Activated CD4-positive, alpha-beta T cell treated with anti-CD3 and anti-CD28 coated beads, Interleukin-2, amount 10 ng/mL, durations not matched to agents 24 days and 14 days (primary cell): ENCODE results near the gene SLC17A8. TPM values are rescaled to one million over a fixed set of nuclear protein-coding genes. Genes with fewer than 3 reads are reported as not detected.

Experiments
- DNase-seq: peaks from one replicate; pipeline ENCODE4 v3.0.0; 2022
- H3K27ac Mint-ChIP-seq: one replicate; pipeline ENCODE4 v1.8.0; 2022; ENCODE audit warnings: mild to moderate bottlenecking, mixed read lengths
- H3K27me3 Mint-ChIP-seq: one replicate; pipeline ENCODE4 v1.8.0; 2022; ENCODE audit warnings: mixed read lengths
- H3K36me3 Mint-ChIP-seq: one replicate; pipeline ENCODE4 v1.8.0; 2022; ENCODE audit warnings: low read depth, mild to moderate bottlenecking, mixed read lengths
- H3K4me1 Mint-ChIP-seq: one replicate; pipeline ENCODE4 v1.8.0; 2021; ENCODE audit warnings: mixed read lengths
- H3K4me3 Mint-ChIP-seq: one replicate; pipeline ENCODE4 v1.8.0; 2022; ENCODE audit warnings: mild to moderate bottlenecking, moderate library complexity, mixed read lengths
- H3K9me3 Mint-ChIP-seq: one replicate; pipeline ENCODE4 v1.8.0; 2021; ENCODE audit warnings: mixed read lengths
- intact Hi-C: fragments of 100-400 bp; cut with micrococcal nuclease; formaldehyde crosslinking; loops from one replicate; pipeline ENCODE4 v1.15.1; 2023
- total RNA-seq: library from RNA; stranded (reverse); gene quantifications from 2 replicates; pipeline ENCODE4 v1.2.3, GENCODE V29; 2022

SLC17A8 gene
- total RNA-seq, 1 donor from 2014 or later: not detected

GRCh38 chr12:100381379-100381778 is 24.5 kb downstream of the SLC17A8 start:
- intact Hi-C loops: no loop called here
- no peak overlapping the region for H3K27ac Mint-ChIP-seq
- H3K36me3 Mint-ChIP-seq: no peaks in the 10 kb centered on the region

GRCh38 chr12:100382338-100382737 is 25.5 kb downstream of the SLC17A8 start:
- Mint-ChIP-seq H3K4me3 (no peak overlapping the region), H3K9me3 (no peaks in the 10 kb centered on the region), H3K36me3 (no peaks in the 10 kb centered on the region), H3K4me1 (no peaks in the 10 kb centered on the region), H3K27ac (no peak overlapping the region), H3K27me3 (no peaks in the 10 kb centered on the region)
- intact Hi-C loops: no loop called here
- no peak for DNase-seq

More at GRCh38 chr12:100381379-100381778, 24.5 kb downstream of the SLC17A8 start:
- H3K4me1 Mint-ChIP-seq: no peaks in the 10 kb centered on the region
- H3K4me3 Mint-ChIP-seq: no peak overlapping the region
- H3K9me3 Mint-ChIP-seq: no peaks in the 10 kb centered on the region
- DNase-seq: no peak
- no peaks in the 10 kb centered on the region for H3K27me3 Mint-ChIP-seq

- no peaks in the 10 kb centered on the region for H3K9me3 Mint-ChIP-seq
- H3K4me1 Mint-ChIP-seq: no peaks in the 10 kb centered on the region
- no peaks in the 10 kb centered on the region for H3K27me3 Mint-ChIP-seq
- no peak for DNase-seq
- no peaks in the 10 kb centered on the region for H3K36me3 Mint-ChIP-seq
- no peak overlapping the region for H3K27ac Mint-ChIP-seq
- H3K4me3 Mint-ChIP-seq: no peak overlapping the region
- intact Hi-C loops: no loop called here
These were observed 27.0 kb downstream of the SLC17A8 start for GRCh38 chr12:100383586-100384558.

- Mint-ChIP-seq H3K27ac (no peak overlapping the region), H3K4me1 (no peaks in the 10 kb centered on the region), H3K27me3 (no peaks in the 10 kb centered on the region), H3K9me3 (no peaks in the 10 kb centered on the region), H3K36me3 (no peaks in the 10 kb centered on the region), H3K4me3 (no peak overlapping the region)
- intact Hi-C loops: no loop called here
- DNase-seq: no peak
These were observed 27.7 kb downstream of the SLC17A8 start for GRCh38 chr12:100384559-100384935.

GRCh38 chr12:100388382-100388781 is 31.5 kb downstream of the SLC17A8 start:
- Mint-ChIP-seq H3K36me3 (no peaks in the 10 kb centered on the region), H3K27me3 (no peaks in the 10 kb centered on the region), H3K9me3 (no peaks in the 10 kb centered on the region), H3K4me1 (no peaks in the 10 kb centered on the region), H3K4me3 (no peak overlapping the region), H3K27ac (no peak overlapping the region)
- DNase-seq: no peak
- intact Hi-C loops: no loop called here

GRCh38 chr12:100391856-100392255 is 35.0 kb downstream of the SLC17A8 start:
- Mint-ChIP-seq H3K27ac (no peak overlapping the region), H3K4me1 (no peaks in the 10 kb centered on the region), H3K27me3 (no peaks in the 10 kb centered on the region), H3K36me3 (no peaks in the 10 kb centered on the region), H3K9me3 (no peaks in the 10 kb centered on the region), H3K4me3 (no peak overlapping the region)
- DNase-seq: no peak
- intact Hi-C loops: no loop called here

- Mint-ChIP-seq H3K36me3 (no peaks in the 10 kb centered on the region), H3K4me1 (no peaks in the 10 kb centered on the region), H3K9me3 (no peaks in the 10 kb centered on the region), H3K4me3 (no peak overlapping the region), H3K27me3 (no peaks in the 10 kb centered on the region), H3K27ac (no peak overlapping the region)
- DNase-seq: no peak
- intact Hi-C loops: no loop called here
These were observed 36.3 kb downstream of the SLC17A8 start for GRCh38 chr12:100393200-100393599.

GRCh38 chr12:100395811-100396210 is 38.9 kb downstream of the SLC17A8 start:
- intact Hi-C loops: no loop called here
- H3K9me3 Mint-ChIP-seq: no peaks in the 10 kb centered on the region
- DNase-seq: no peak
- H3K27ac Mint-ChIP-seq: no peak overlapping the region
- H3K36me3 Mint-ChIP-seq: no peaks in the 10 kb centered on the region
- H3K4me3 Mint-ChIP-seq: no peak overlapping the region
- no peaks in the 10 kb centered on the region for H3K27me3 Mint-ChIP-seq
- no peaks in the 10 kb centered on the region for H3K4me1 Mint-ChIP-seq

- DNase-seq: no peak
- intact Hi-C loops: no loop called here
- Mint-ChIP-seq H3K9me3 (no peaks in the 10 kb centered on the region), H3K27ac (no peak overlapping the region), H3K4me3 (no peak overlapping the region), H3K36me3 (no peaks in the 10 kb centered on the region), H3K27me3 (peaks cover 6% of the 10 kb centered on the region), H3K4me1 (no peaks in the 10 kb centered on the region)
These were observed 41.4 kb downstream of the SLC17A8 start for GRCh38 chr12:100398307-100398706.

- Mint-ChIP-seq H3K4me3 (no peak overlapping the region), H3K4me1 (no peaks in the 10 kb centered on the region), H3K9me3 (no peaks in the 10 kb centered on the region), H3K27ac (no peak overlapping the region), H3K27me3 (peaks cover 6% of the 10 kb centered on the region), H3K36me3 (no peaks in the 10 kb centered on the region)
- intact Hi-C loops: no loop called here
- DNase-seq: no peak
These were observed 42.2 kb downstream of the SLC17A8 start for GRCh38 chr12:100399095-100399494.

GRCh38 chr12:100401660-100402059 is 44.8 kb downstream of the SLC17A8 start:
- Mint-ChIP-seq H3K27me3 (peaks cover 6% of the 10 kb centered on the region), H3K27ac (no peak overlapping the region), H3K4me1 (no peaks in the 10 kb centered on the region), H3K4me3 (no peak overlapping the region), H3K36me3 (no peaks in the 10 kb centered on the region), H3K9me3 (no peaks in the 10 kb centered on the region)
- intact Hi-C loops: no loop called here
- DNase-seq: no peak

GRCh38 chr12:100402763-100403162 is 45.9 kb downstream of the SLC17A8 start:
- no peak overlapping the region for H3K27ac Mint-ChIP-seq
- H3K9me3 Mint-ChIP-seq: no peaks in the 10 kb centered on the region
- no peaks in the 10 kb centered on the region for H3K36me3 Mint-ChIP-seq
- intact Hi-C loops: no loop called here
- no peak for DNase-seq
- no peaks in the 10 kb centered on the region for H3K4me1 Mint-ChIP-seq
- peaks cover 6% of the 10 kb centered on the region for H3K27me3 Mint-ChIP-seq
- H3K4me3 Mint-ChIP-seq: no peak overlapping the region

- no peak overlapping the region for H3K4me3 Mint-ChIP-seq
- no peak for DNase-seq
- no peaks in the 10 kb centered on the region for H3K4me1 Mint-ChIP-seq
- no peaks in the 10 kb centered on the region for H3K36me3 Mint-ChIP-seq
- no peak overlapping the region for H3K27ac Mint-ChIP-seq
- H3K27me3 Mint-ChIP-seq: peaks cover 6% of the 10 kb centered on the region
- H3K9me3 Mint-ChIP-seq: no peaks in the 10 kb centered on the region
- intact Hi-C loops: no loop called here
These were observed 46.6 kb downstream of the SLC17A8 start for GRCh38 chr12:100403446-100403845.

- no peak overlapping the region for H3K4me3 Mint-ChIP-seq
- no peak overlapping the region for H3K27ac Mint-ChIP-seq
- H3K36me3 Mint-ChIP-seq: no peaks in the 10 kb centered on the region
- intact Hi-C loops: loop anchor here (1.0 kb wide), 1 partner anchor 171 kb away; no protein-coding TSS in a partner anchor
- DNase-seq: peak; percentile 82
- H3K27me3 Mint-ChIP-seq: peaks cover 13% of the 10 kb centered on the region
- H3K4me1 Mint-ChIP-seq: no peaks in the 10 kb centered on the region
- H3K9me3 Mint-ChIP-seq: no peaks in the 10 kb centered on the region
These were observed 48.0 kb downstream of the SLC17A8 start for GRCh38 chr12:100404769-100405407.
